ENCODE data around the gene ADGRG6.

- TF ChIP-seq FOXA1 (IDR thresholded peaks at IDR 0.05) (no peak), FOXK2 (IDR thresholded peaks at IDR 0.05) (no peak), BHLHE40 (IDR thresholded peaks at IDR 0.05; ENCODE audit: borderline replicate concordance) (no peak), ZNF384 (IDR thresholded peaks at IDR 0.05) (no peak), FOXM1 (IDR thresholded peaks at IDR 0.05; ENCODE audit: borderline replicate concordance) (no peak; the same call in 1 of the 2 replicates), NFRKB (IDR thresholded peaks at IDR 0.05) (no peak), L3MBTL2 (conservative IDR thresholded peaks at IDR 0.05) (no peak), SUZ12 (IDR thresholded peaks at IDR 0.05) (no peak), SP1 (IDR thresholded peaks at IDR 0.05) (no peak)
Observed at GRCh38 chr6:142369266-142369665, 67.5 kb downstream of the ADGRG6 start.

Data from HEK293T (cell line).